ENCODE results near the gene TSSC4.

TSSC4 gene

GRCh38 chr11:2395856-2396255 lies 4.7 kb upstream of the TSSC4 start:
- TF ChIP-seq FOXP2 (optimal IDR thresholded peaks at IDR 0.05; ENCODE audit: borderline replicate concordance, extremely low read depth, extremely low read length, insufficient read depth), result no peak
- no peak for TF ChIP-seq SIN3A (IDR thresholded peaks at IDR 0.05; ENCODE audit: borderline replicate concordance, insufficient read depth, low read length)
- no peak for TF ChIP-seq REST (IDR thresholded peaks at IDR 0.05; ENCODE audit: insufficient read depth in 1 of 2, low read depth in 2 of 2, low read length in 2 of 2)
- no peak for TF ChIP-seq TAF1 (IDR thresholded peaks at IDR 0.05; ENCODE audit: borderline replicate concordance, insufficient read depth, low read length)
- no peak for TF ChIP-seq POLR2AphosphoS5 (IDR thresholded peaks at IDR 0.05; ENCODE audit: low read depth, low read length)

GRCh38 chr11:2396471-2396870 lies 4.1 kb upstream of the TSSC4 start:
- no peak for TF ChIP-seq REST (IDR thresholded peaks at IDR 0.05; ENCODE audit: insufficient read depth in 1 of 2, low read depth in 2 of 2, low read length in 2 of 2)
- TF ChIP-seq TAF1 (IDR thresholded peaks at IDR 0.05; ENCODE audit: borderline replicate concordance, insufficient read depth, low read length), result no peak
- TF ChIP-seq FOXP2 (optimal IDR thresholded peaks at IDR 0.05; ENCODE audit: borderline replicate concordance, extremely low read depth, extremely low read length, insufficient read depth), result no peak
- no peak for TF ChIP-seq POLR2AphosphoS5 (IDR thresholded peaks at IDR 0.05; ENCODE audit: low read depth, low read length)
- no peak for TF ChIP-seq SIN3A (IDR thresholded peaks at IDR 0.05; ENCODE audit: borderline replicate concordance, insufficient read depth, low read length)

GRCh38 chr11:2397005-2397404 lies 3.5 kb upstream of the TSSC4 start:
- no peak for TF ChIP-seq POLR2AphosphoS5 (IDR thresholded peaks at IDR 0.05; ENCODE audit: low read depth, low read length)
- TF ChIP-seq FOXP2 (optimal IDR thresholded peaks at IDR 0.05; ENCODE audit: borderline replicate concordance, extremely low read depth, extremely low read length, insufficient read depth), result no peak
- TF ChIP-seq REST (IDR thresholded peaks at IDR 0.05; ENCODE audit: insufficient read depth in 1 of 2, low read depth in 2 of 2, low read length in 2 of 2), result no peak
- TF ChIP-seq SIN3A (IDR thresholded peaks at IDR 0.05; ENCODE audit: borderline replicate concordance, insufficient read depth, low read length), result no peak
- TF ChIP-seq TAF1 (IDR thresholded peaks at IDR 0.05; ENCODE audit: borderline replicate concordance, insufficient read depth, low read length), result no peak

GRCh38 chr11:2398664-2399355 lies 1.7 kb upstream of the TSSC4 start:
- TF ChIP-seq TAF1 (IDR thresholded peaks at IDR 0.05; ENCODE audit: borderline replicate concordance, insufficient read depth, low read length) (no peak), SIN3A (IDR thresholded peaks at IDR 0.05; ENCODE audit: borderline replicate concordance, insufficient read depth, low read length) (no peak)

GRCh38 chr11:2399488-2400068 lies 972 bp upstream of the TSSC4 start:
- TF ChIP-seq FOXP2 (optimal IDR thresholded peaks at IDR 0.05; ENCODE audit: borderline replicate concordance, extremely low read depth, extremely low read length, insufficient read depth) (no peak), SIN3A (IDR thresholded peaks at IDR 0.05; ENCODE audit: borderline replicate concordance, insufficient read depth, low read length) (no peak), POLR2AphosphoS5 (IDR thresholded peaks at IDR 0.05; ENCODE audit: low read depth, low read length) (no peak), REST (IDR thresholded peaks at IDR 0.05; ENCODE audit: insufficient read depth in 1 of 2, low read depth in 2 of 2, low read length in 2 of 2) (no peak), TAF1 (IDR thresholded peaks at IDR 0.05; ENCODE audit: borderline replicate concordance, insufficient read depth, low read length) (no peak)
